Stimulated activated CD4-positive, alpha-beta T cell treated with anti-CD3 and anti-CD28 coated beads, Interleukin-4, amount 100 ng/mL, for 1 hour (primary cell): ENCODE results near the gene STUB1.

ENCODE experiments used
- DNase-seq: peaks from one replicate; pipeline ENCODE4 v3.0.0-alpha.2; 2020

Gene STUB1

GRCh38 chr16:667780-668518, 12.3 kb upstream of the STUB1 start, which contains the start of gene RHOT2:
TSS of gene RHOT2 (plus strand) at chr16:668132. CDS start at chr16:668200, 68 bp downstream.
- peak; percentile 96 for DNase-seq

- no peak for DNase-seq
Observed at GRCh38 chr16:668519-669171, 11.6 kb upstream of the STUB1 start.

- DNase-seq: no peak
Observed at GRCh38 chr16:669666-670065, 10.5 kb upstream of the STUB1 start.

GRCh38 chr16:670485-671352, 9.5 kb upstream of the STUB1 start:
- no peak for DNase-seq

- no peak for DNase-seq
Observed at GRCh38 chr16:671353-672131, 8.7 kb upstream of the STUB1 start.

- no peak for DNase-seq
Observed at GRCh38 chr16:672371-672770, 7.8 kb upstream of the STUB1 start.

- DNase-seq: no peak
Observed at GRCh38 chr16:672851-673250, 7.4 kb upstream of the STUB1 start.

GRCh38 chr16:673399-673991, 6.7 kb upstream of the STUB1 start:
- DNase-seq: no peak

- no peak for DNase-seq
Observed at GRCh38 chr16:674214-674881, 5.9 kb upstream of the STUB1 start.

GRCh38 chr16:674968-675883, 5.0 kb upstream of the STUB1 start, which contains the start of gene RHBDL1:
TSS of gene RHBDL1 (plus strand) at chr16:675671. CDS start at chr16:675791, 120 bp downstream.
- no peak for DNase-seq

- no peak for DNase-seq
Observed at GRCh38 chr16:675884-676564, 4.2 kb upstream of the STUB1 start.

- DNase-seq: no peak
Observed at GRCh38 chr16:676565-676902, 3.7 kb upstream of the STUB1 start.

- no peak for DNase-seq
Observed at GRCh38 chr16:676913-677312, 3.3 kb upstream of the STUB1 start.

GRCh38 chr16:677316-678190, 2.7 kb upstream of the STUB1 start:
- no peak for DNase-seq

- DNase-seq: no peak
Observed at GRCh38 chr16:678209-678857, 1.9 kb upstream of the STUB1 start.

GRCh38 chr16:678858-679813, 1.1 kb upstream of the STUB1 start:
- DNase-seq: peak; percentile 51

GRCh38 chr16:680625-680945, 375 bp downstream of the STUB1 start:
- DNase-seq: no peak
